GM12892 (cell line): ENCODE measurements around the gene MAPRE3.

ENCODE experiments used
- POLR2A ChIP-seq: IDR thresholded peaks from 2 replicates; pipeline ENCODE4 v1.6.1; 2011; ENCODE audit warnings: low read depth, low read length, control low read depth
- TAF1 ChIP-seq: IDR thresholded peaks from 2 replicates; pipeline ENCODE4 v1.6.1; 2011; ENCODE audit warnings: low read depth, mild to moderate bottlenecking, control low read depth, low read length, borderline replicate concordance

DNA sequence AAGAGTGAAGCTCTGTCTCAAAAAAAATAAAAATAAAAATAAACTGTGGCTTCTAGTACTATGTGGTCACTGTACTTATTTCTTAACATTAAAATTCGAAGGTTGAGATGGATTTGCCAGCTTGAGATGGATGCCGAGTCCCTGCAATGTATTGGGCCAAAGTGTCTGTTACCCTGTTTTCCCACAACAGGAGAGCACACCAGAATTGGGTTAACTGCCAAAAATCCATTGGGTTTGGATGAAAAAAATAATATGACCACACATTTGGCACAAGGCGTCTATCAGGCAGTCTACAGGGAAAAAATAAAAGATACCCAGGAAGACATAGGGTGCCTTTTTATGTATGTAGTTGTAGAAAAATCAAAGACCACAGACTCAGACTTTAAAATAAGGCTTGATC, 19.2 kb upstream of the MAPRE3 start:
- TF ChIP-seq POLR2A, result no peak
- no peak for TF ChIP-seq TAF1
